HG03432 (cell line): ENCODE data around the gene CACNA1G.

Source experiments
- ATAC-seq: cut with Tn5 transposase; IDR thresholded peaks from one replicate; pipeline ENCODE4 v1.9.1; 2021; ENCODE audit warnings: mild to moderate bottlenecking, moderate library complexity; ENCODE audit not compliant: unreplicated experiment

The CACNA1G gene

GRCh38 chr17:50629902-50630301 lies 69.4 kb downstream of the CACNA1G start:
- ATAC-seq: no peak

- no peak for ATAC-seq
Observed at GRCh38 chr17:50630524-50631194, 70.1 kb downstream of the CACNA1G start.

GRCh38 chr17:50631195-50631907 lies 70.8 kb downstream of the CACNA1G start:
- ATAC-seq: no peak

GRCh38 chr17:50631908-50632571 lies 71.5 kb downstream of the CACNA1G start:
- no peak for ATAC-seq

- no peak for ATAC-seq
Observed at GRCh38 chr17:50632637-50633036, 72.1 kb downstream of the CACNA1G start.

GRCh38 chr17:50633683-50634082 lies 73.2 kb downstream of the CACNA1G start:
- ATAC-seq: no peak

- ATAC-seq: no peak
Observed at GRCh38 chr17:50634224-50634914, 73.9 kb downstream of the CACNA1G start, which contains the start of gene ABCC3. TSS of gene ABCC3 (plus strand) at chr17:50634881. CDS start at chr17:50634937, 56 bp downstream.

GRCh38 chr17:50634915-50635731 lies 74.6 kb downstream of the CACNA1G start:
- no peak for ATAC-seq

GRCh38 chr17:50635732-50635981 lies 75.1 kb downstream of the CACNA1G start:
- ATAC-seq: no peak

- ATAC-seq: no peak
Observed at GRCh38 chr17:50635982-50636803, 75.7 kb downstream of the CACNA1G start.

- no peak for ATAC-seq
Observed at GRCh38 chr17:50636804-50637195, 76.3 kb downstream of the CACNA1G start.

GRCh38 chr17:50637829-50638605 lies 77.5 kb downstream of the CACNA1G start:
- no peak for ATAC-seq

- no peak for ATAC-seq
Observed at GRCh38 chr17:50638606-50638965, 78.1 kb downstream of the CACNA1G start.

- no peak for ATAC-seq
Observed at GRCh38 chr17:50638966-50639713, 78.6 kb downstream of the CACNA1G start.

GRCh38 chr17:50640686-50641351 lies 80.3 kb downstream of the CACNA1G start:
- no peak for ATAC-seq

- no peak for ATAC-seq
Observed at GRCh38 chr17:50641357-50641756, 80.8 kb downstream of the CACNA1G start.

GRCh38 chr17:50642071-50642721 lies 81.7 kb downstream of the CACNA1G start:
- no peak for ATAC-seq
